NB4 (cell line): ENCODE measurements around the gene SENP8.

ENCODE experiments used
- CTCF ChIP-seq: IDR thresholded peaks from one replicate; pipeline ENCODE4 v1.5.1; 2012; ENCODE audit warnings: low read depth, low read length
- MAX ChIP-seq: IDR thresholded peaks from 2 replicates; pipeline ENCODE4 v1.6.1; 2011; ENCODE audit warnings: low read depth, low read length
- POLR2A ChIP-seq: IDR thresholded peaks from 2 replicates; pipeline ENCODE4 v1.6.1; 2011; ENCODE audit warnings: mild to moderate bottlenecking; ENCODE audit not compliant: insufficient read length; ENCODE audit errors: extremely low read depth

GRCh38 chr15:72183781-72184164, 65.6 kb downstream of the SENP8 start:
- TF ChIP-seq CTCF (no peak), POLR2A (no peak), MAX (no peak)
